Body of pancreas (tissue), 4 donors: ENCODE measurements around the gene DSCAM. TPM values are rescaled to one million over a fixed set of nuclear protein-coding genes. Genes with fewer than 3 reads are reported as not detected.

Experiments
- ATAC-seq: fragments of 150-250 bp; one replicate; pipeline ENCODE4 v1.9.1; 2016
- DNase-seq, 4 donors: peaks; one replicate each; pipeline ENCODE4 v3.0.0-alpha.2; 2019
- H3K27ac ChIP-seq, 4 donors: fragments of 200-600 bp; sonication (generic); 1 replicate in 3 of 4; 2 replicates in 1 of 4; pipeline versions ENCODE4 v1.5.1 to v1.6.1; 2016 to 2019; ENCODE audit warnings: mild to moderate bottlenecking in 1 of 4, mixed read lengths in 1 of 4, moderate library complexity in 1 of 4
- H3K27me3 ChIP-seq, 2 donors: fragments of 200-600 bp; sonication (generic); one replicate each; pipeline ENCODE4 v1.6.0; 2016; ENCODE audit warnings: mild to moderate bottlenecking in 1 of 2
- H3K36me3 ChIP-seq, 2 donors: fragments of 200-600 bp; sonication (generic); replicated peaks in 1 of 2; 2 replicates each; pipeline ENCODE4 v1.5.1; 2016; ENCODE audit warnings: low read depth in 2 of 2; ENCODE audit not compliant: insufficient read depth in 1 of 2
- H3K4me1 ChIP-seq: fragments of 200-600 bp; sonication (generic); one replicate; pipeline ENCODE4 v1.6.0; 2016
- H3K4me3 ChIP-seq, 2 donors: fragments of 200-600 bp; sonication (generic); 1 replicate in 1 of 2; 2 replicates in 1 of 2; pipeline ENCODE4 v1.5.1; 2016 to 2019
- H3K9me3 ChIP-seq, 3 donors: fragments of 200-600 bp; sonication (generic); 1 replicate in 2 of 3; 2 replicates in 1 of 3; pipeline ENCODE4 v1.5.1; 2016
- POLR2A ChIP-seq, 3 donors: fragments of 450-650 bp; IDR thresholded peaks; one replicate each; pipeline ENCODE4 v1.6.1; 2016; ENCODE audit warnings: antibody characterized with exemption in 3 of 3, mild to moderate bottlenecking in 2 of 3
- WGBS, 2 donors: methylation state at CpG; one replicate each; pipeline ENCODE4 v1.1.5; 2017; 5-methylcytosine and 5-hydroxymethylcytosine counted together
- intact Hi-C: fragments of 100-400 bp; cut with DNase I; formaldehyde crosslinking; loops from one replicate; pipeline ENCODE4 v1.15.1; 2023
- total RNA-seq, 2 donors: library from RNA; depleted of rRNA; stranded (reverse); fragments of >200 nt; gene quantifications; one replicate each; pipeline ENCODE4 v1.1.0, GENCODE V29; 2016
- TF ChIP-seq, protein P1 (sequence below), 7 experiments: fragments of 450-650 bp in 4 of 7; fragments of 200-600 bp in 3 of 7; sonication (generic) in 3 of 7; IDR thresholded peaks; one replicate each; pipeline ENCODE4 v1.5.1; 2016 to 2019; ENCODE audit warnings: antibody characterized with exemption in 7 of 7

DSCAM gene
- total RNA-seq, 2 donors from 2014 or later = 0.26 TPM; not detected in 1

DNA sequence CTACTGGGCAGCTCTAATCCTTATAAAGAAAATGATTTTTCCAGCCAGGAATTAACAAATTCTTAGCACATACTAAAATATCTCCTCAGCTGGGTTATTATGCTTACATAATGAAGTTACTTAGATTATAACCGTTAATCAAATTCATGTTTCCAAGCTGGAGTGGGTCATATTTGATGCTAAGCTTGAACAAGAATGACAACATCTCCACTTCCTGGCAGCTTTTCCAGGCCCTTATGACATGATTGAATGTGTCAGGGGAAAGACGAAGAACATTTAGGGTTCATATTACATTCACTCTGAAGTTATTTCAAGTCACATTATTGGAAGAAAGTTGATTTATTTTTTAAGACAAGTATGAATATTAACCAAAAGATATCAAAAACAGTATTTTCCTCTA is 646.0 kb downstream of the DSCAM start:
- TF ChIP-seq POLR2A (IDR thresholded peaks at IDR 0.05) = no peak
- TF ChIP-seq, protein P1, sequence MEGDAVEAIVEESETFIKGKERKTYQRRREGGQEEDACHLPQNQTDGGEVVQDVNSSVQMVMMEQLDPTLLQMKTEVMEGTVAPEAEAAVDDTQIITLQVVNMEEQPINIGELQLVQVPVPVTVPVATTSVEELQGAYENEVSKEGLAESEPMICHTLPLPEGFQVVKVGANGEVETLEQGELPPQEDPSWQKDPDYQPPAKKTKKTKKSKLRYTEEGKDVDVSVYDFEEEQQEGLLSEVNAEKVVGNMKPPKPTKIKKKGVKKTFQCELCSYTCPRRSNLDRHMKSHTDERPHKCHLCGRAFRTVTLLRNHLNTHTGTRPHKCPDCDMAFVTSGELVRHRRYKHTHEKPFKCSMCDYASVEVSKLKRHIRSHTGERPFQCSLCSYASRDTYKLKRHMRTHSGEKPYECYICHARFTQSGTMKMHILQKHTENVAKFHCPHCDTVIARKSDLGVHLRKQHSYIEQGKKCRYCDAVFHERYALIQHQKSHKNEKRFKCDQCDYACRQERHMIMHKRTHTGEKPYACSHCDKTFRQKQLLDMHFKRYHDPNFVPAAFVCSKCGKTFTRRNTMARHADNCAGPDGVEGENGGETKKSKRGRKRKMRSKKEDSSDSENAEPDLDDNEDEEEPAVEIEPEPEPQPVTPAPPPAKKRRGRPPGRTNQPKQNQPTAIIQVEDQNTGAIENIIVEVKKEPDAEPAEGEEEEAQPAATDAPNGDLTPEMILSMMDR (IDR thresholded peaks at IDR 0.05) = no peak
- Histone ChIP-seq H3K36me3 (no peaks in the 10 kb centered on the region), H3K9me3 (no peaks in the 10 kb centered on the region), H3K27me3 (no peaks in the 10 kb centered on the region), H3K4me1 (no peaks in the 10 kb centered on the region), H3K27ac (no peak overlapping the region), H3K4me3 (no peak overlapping the region)
- WGBS, 2 donors = 42 to 46% methylated on average over 2 of the region's 2 CpGs
- DNase-seq = no peak
- intact Hi-C loops = no loop called here
- no peak for ATAC-seq

GRCh38 chr21:40200126-40200525 is 646.8 kb downstream of the DSCAM start:
- no peak for DNase-seq
- intact Hi-C loops = no loop called here
- no peaks in the 10 kb centered on the region for H3K27me3 ChIP-seq
- no peak overlapping the region for H3K27ac ChIP-seq
- WGBS, 2 donors = 88 to 94% methylated on average over 1 of the region's 1 CpG
- H3K9me3 ChIP-seq = no peaks in the 10 kb centered on the region
- H3K4me3 ChIP-seq = no peak overlapping the region
- no peaks in the 10 kb centered on the region for H3K4me1 ChIP-seq
- no peak for TF ChIP-seq POLR2A (IDR thresholded peaks at IDR 0.05)
- TF ChIP-seq, protein P1 (IDR thresholded peaks at IDR 0.05) = no peak
- no peaks in the 10 kb centered on the region for H3K36me3 ChIP-seq
- ATAC-seq = no peak

DNA sequence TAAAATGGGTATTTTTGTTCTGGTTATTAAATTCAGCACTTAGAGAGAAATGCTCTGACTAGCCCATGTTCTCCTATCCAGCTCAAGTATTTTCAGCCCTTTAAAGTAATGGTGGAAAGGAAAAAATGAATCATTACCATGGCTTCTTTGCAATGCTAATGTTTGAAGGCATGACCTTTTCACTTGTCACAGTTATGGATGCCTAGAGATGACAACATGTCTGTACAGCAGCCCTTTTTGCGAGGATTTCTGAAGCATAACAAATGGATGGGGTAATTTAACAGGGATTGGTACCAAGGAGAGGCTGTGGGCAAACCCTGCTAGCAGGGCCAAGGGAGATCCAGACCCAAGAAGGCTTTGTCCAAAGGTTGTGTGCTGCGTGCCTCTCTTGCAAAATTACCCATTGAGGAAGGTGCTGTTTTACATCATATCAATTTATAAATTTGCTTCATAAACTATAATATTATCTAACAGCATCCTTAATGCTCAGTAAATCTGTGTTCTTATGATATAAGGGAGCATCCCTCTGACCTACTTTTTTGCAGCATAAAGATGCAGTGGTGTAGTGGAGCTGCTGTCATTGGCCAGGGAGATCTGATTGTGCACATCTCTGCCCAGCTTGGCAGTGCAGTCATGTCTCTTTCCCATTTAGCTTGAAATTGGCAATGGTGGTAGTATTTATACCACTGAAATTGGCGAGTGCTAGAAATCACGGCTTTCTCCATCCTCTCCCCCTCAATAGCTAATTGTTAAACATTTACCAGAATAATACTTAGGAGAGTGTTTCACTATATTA is 652.6 kb downstream of the DSCAM start:
- TF ChIP-seq POLR2A (IDR thresholded peaks at IDR 0.05) = no peak
- 46 to 58% methylated on average over 4 of the region's 4 CpGs for WGBS, 2 donors
- Histone ChIP-seq H3K4me3 (no peak overlapping the region), H3K27ac (no peak overlapping the region), H3K4me1 (no peaks in the 10 kb centered on the region), H3K36me3 (no peaks in the 10 kb centered on the region), H3K27me3 (no peaks in the 10 kb centered on the region), H3K9me3 (no peaks in the 10 kb centered on the region)
- DNase-seq (no peak), ATAC-seq (no peak)
- intact Hi-C loops = no loop called here

DNA sequence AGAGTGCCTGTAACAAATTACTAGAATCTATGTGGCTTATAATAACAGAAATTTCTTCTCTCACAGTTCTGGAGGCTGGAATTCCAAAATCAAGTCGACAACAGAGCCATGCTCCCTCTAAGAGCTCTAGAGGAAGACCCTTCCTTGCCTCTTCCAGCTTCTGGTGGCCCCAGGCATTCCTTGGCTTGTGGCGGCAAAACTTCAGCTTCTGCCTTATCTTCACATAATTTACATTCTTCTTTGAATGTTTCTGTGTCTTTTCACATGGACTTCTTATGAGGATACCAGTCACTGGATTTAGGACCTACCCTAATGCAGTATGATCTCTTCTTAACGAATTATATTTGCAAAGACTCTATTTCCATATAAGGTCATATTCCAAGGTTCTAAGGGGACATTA is 655.3 kb downstream of the DSCAM start:
- WGBS, 2 donors = 63 to 67% methylated on average over 3 of the region's 3 CpGs

GRCh38 chr21:40191196-40191595 is 655.8 kb downstream of the DSCAM start:
- TF ChIP-seq, protein P1 (IDR thresholded peaks at IDR 0.05) = no peak
- no peak for TF ChIP-seq POLR2A (IDR thresholded peaks at IDR 0.05)
- 61 to 68% methylated on average over 3 of the region's 3 CpGs for WGBS, 2 donors

More for the DNA sequence above, 655.3 kb downstream of the DSCAM start:
- no peak overlapping the region for H3K4me3 ChIP-seq
- no peak for DNase-seq
- H3K4me1 ChIP-seq = no peaks in the 10 kb centered on the region
- TF ChIP-seq, protein P1 (IDR thresholded peaks at IDR 0.05) = no peak
- no peak for TF ChIP-seq POLR2A (IDR thresholded peaks at IDR 0.05)
- H3K27me3 ChIP-seq = no peaks in the 10 kb centered on the region
- H3K36me3 ChIP-seq = no peaks in the 10 kb centered on the region
- H3K27ac ChIP-seq = no peak overlapping the region
- ATAC-seq = no peak
- intact Hi-C loops = no loop called here
- H3K9me3 ChIP-seq = no peaks in the 10 kb centered on the region

More at GRCh38 chr21:40191196-40191595, 655.8 kb downstream of the DSCAM start:
- no peaks in the 10 kb centered on the region for H3K27me3 ChIP-seq
- DNase-seq = no peak
- no peak overlapping the region for H3K4me3 ChIP-seq
- no peak overlapping the region for H3K27ac ChIP-seq
- ATAC-seq = no peak
- no peaks in the 10 kb centered on the region for H3K9me3 ChIP-seq
- H3K4me1 ChIP-seq = no peaks in the 10 kb centered on the region
- intact Hi-C loops = no loop called here
- no peaks in the 10 kb centered on the region for H3K36me3 ChIP-seq
